Activated CD8-positive, alpha-beta memory T cell treated with anti-CD3 and anti-CD28 coated beads for 36 hours (primary cell): ENCODE results near the gene PIGZ. TPM values are rescaled to one million over a fixed set of nuclear protein-coding genes. Genes with fewer than 3 reads are reported as not detected.

ENCODE experiments used
- total RNA-seq, 2 experiments: library from RNA; stranded (reverse); gene quantifications; one replicate each; pipeline ENCODE4 v1.2.3, GENCODE V29; 2021

The PIGZ gene
- total RNA-seq, 2 experiments from 2014 or later = 0.51 to 0.57 TPM

Other genes with a start within 250 kb of the PIGZ start
- gene PAK2, start 229.0 kb downstream of the PIGZ start, total RNA-seq = 10 to 100 TPM; 73.8 to 78.4 TPM
- gene SENP5, start 100.9 kb downstream of the PIGZ start, total RNA-seq = 10 to 100 TPM; 34.7 to 39.5 TPM
- 100 to 1,000 TPM; 121 to 122 TPM for gene NCBP2, start 26.3 kb downstream of the PIGZ start, total RNA-seq
- 1 to 10 TPM; 3.0 to 3.1 TPM for gene MELTF, start 61.0 kb upstream of the PIGZ start, total RNA-seq